Fibroblast of lung (primary cell): ENCODE measurements around the gene WDPCP.

Source experiments
- EZH2 ChIP-seq: IDR thresholded peaks from 2 replicates; pipeline ENCODE4 v1.5.1; 2012; ENCODE audit warnings: low read length, control low read depth, mild to moderate bottlenecking; ENCODE audit errors: missing control alignments
- TF ChIP-seq, protein P1 (sequence below), 2 donors: IDR thresholded peaks in 1 of 2; conservative IDR thresholded peaks in 1 of 2; 1 replicate in 1 of 2; 2 replicates in 1 of 2; pipeline ENCODE4 v1.5.1; 2011 to 2012; ENCODE audit warnings: low read length in 2 of 2, control low read depth in 1 of 2, inconsistent platforms in 1 of 2, low read depth in 1 of 2, mild to moderate bottlenecking in 1 of 2

DNA sequence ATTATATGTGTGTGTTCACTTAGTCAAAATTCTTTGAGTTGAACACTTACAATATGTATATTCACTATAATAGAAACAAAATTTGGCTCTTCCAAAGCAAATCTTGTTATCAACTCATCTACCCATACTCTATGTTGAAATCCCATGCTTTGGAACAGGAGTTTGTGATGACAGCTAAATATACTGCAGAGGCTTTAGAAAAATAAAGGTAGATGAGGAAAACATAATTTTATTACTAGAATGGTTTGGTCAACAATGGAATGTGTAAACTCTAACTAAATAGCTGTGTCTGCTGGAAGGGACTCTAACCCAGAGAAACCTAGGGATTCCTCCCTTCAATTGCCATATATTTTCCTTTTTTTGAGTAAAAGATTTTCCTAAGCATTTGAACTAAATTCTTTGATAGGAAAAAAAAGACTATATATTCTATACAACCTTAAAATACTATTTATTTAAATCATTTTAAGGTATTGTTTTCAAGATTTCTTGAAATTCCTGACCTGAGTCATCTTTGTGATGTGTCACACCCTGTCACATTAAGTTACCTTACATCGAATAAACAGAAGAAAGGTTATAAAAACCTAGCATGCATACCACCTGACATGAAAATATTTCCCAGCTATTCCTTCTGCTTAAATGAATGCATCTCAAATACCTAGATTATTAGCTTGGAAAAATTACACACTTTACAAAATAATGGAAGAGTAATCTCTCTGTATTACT is 362.2 kb downstream of the WDPCP start:
- TF ChIP-seq, protein P1, sequence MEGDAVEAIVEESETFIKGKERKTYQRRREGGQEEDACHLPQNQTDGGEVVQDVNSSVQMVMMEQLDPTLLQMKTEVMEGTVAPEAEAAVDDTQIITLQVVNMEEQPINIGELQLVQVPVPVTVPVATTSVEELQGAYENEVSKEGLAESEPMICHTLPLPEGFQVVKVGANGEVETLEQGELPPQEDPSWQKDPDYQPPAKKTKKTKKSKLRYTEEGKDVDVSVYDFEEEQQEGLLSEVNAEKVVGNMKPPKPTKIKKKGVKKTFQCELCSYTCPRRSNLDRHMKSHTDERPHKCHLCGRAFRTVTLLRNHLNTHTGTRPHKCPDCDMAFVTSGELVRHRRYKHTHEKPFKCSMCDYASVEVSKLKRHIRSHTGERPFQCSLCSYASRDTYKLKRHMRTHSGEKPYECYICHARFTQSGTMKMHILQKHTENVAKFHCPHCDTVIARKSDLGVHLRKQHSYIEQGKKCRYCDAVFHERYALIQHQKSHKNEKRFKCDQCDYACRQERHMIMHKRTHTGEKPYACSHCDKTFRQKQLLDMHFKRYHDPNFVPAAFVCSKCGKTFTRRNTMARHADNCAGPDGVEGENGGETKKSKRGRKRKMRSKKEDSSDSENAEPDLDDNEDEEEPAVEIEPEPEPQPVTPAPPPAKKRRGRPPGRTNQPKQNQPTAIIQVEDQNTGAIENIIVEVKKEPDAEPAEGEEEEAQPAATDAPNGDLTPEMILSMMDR (conservative IDR thresholded peaks at IDR 0.05 in 1 of 2, IDR thresholded peaks at IDR 0.05 in 1 of 2; ENCODE audit: low read depth in 1 of 2, low read length in 2 of 2), result no peak
- TF ChIP-seq EZH2, result no peak
